OCI-LY7 (cell line): Measurements from ENCODE around the gene MPV17. TPM values are rescaled to one million over a fixed set of nuclear protein-coding genes. Genes with fewer than 3 reads are reported as not detected.
A peak's percentile ranks its signal among the peaks of the same experiment; 100 is the strongest.

ENCODE experiments used
- BruUV-seq: library from RNA; stranded (reverse); fragments of 400-500 nt; replicated peaks from 2 replicates; lab custom pipeline; 2021; lab: Mats Ljungman, UMichigan
- CTCF ChIA-PET: fragments of 300-600 bp; sonication (Branson Sonifier 250); formaldehyde crosslinking; loops from one replicate; lab custom pipeline; 2022; ENCODE audit warnings: antibody characterized with exemption; ENCODE audit not compliant: unreplicated experiment; lab: Charles Lee
- POLR2A ChIA-PET: fragments of 300-600 bp; sonication (Branson Sonifier 250); formaldehyde crosslinking; loops from one replicate; lab custom pipeline; 2022; ENCODE audit warnings: antibody characterized with exemption; lab: Charles Lee
- DNase-seq: peaks from one replicate; pipeline ENCODE4 v3.0.0-alpha.2; 2015; ENCODE audit warnings: low spot score
- H2AFZ ChIP-seq: fragments of 200-600 bp; sonication (generic), shearing (Covaris generic); 2 replicates; pipeline ENCODE4 v1.6.1; 2014; ENCODE audit warnings: mild to moderate bottlenecking, antibody characterized with exemption, low read length, moderate library complexity
- H3K27ac ChIP-seq: fragments of 200-600 bp; sonication (generic); 2 replicates; pipeline ENCODE4 v1.5.1; 2014; ENCODE audit warnings: mixed run types, low read depth, mild to moderate bottlenecking, moderate library complexity, low read length, inconsistent platforms; ENCODE audit not compliant: poor library complexity, severe bottlenecking
- H3K36me3 ChIP-seq: fragments of 200-600 bp; sonication (generic); 2 replicates; pipeline ENCODE4 v1.6.1; 2014; ENCODE audit warnings: mild to moderate bottlenecking, antibody characterized with exemption, low read length, moderate library complexity, mixed read lengths; ENCODE audit not compliant: insufficient read depth
- H3K4me1 ChIP-seq: fragments of 200-600 bp; sonication (generic); 2 replicates; pipeline ENCODE4 v1.5.1; 2014; ENCODE audit warnings: mild to moderate bottlenecking, low read length; ENCODE audit not compliant: insufficient read depth, poor library complexity, severe bottlenecking
- H3K4me2 ChIP-seq: fragments of 200-600 bp; sonication (generic); 2 replicates; pipeline ENCODE4 v1.6.1; 2014; ENCODE audit warnings: mild to moderate bottlenecking, low read length
- H3K4me3 ChIP-seq: fragments of 200-600 bp; sonication (generic); 2 replicates; pipeline ENCODE4 v1.5.1; 2014; ENCODE audit warnings: mild to moderate bottlenecking, low read depth, low read length; ENCODE audit not compliant: poor library complexity, severe bottlenecking
- H3K79me2 ChIP-seq: fragments of 200-600 bp; sonication (generic); 2 replicates; pipeline ENCODE4 v1.6.1; 2016; ENCODE audit warnings: low read depth, mild to moderate bottlenecking, low read length, moderate library complexity, mixed read lengths; ENCODE audit not compliant: insufficient read depth
- H3K9me2 ChIP-seq: fragments of 200-600 bp; sonication (generic); 2 replicates; pipeline ENCODE4 v1.6.1; 2016; ENCODE audit warnings: mild to moderate bottlenecking, low read length, mixed read lengths; ENCODE audit not compliant: insufficient read depth
- H3K9me3 ChIP-seq: fragments of 200-600 bp; sonication (generic); 2 replicates; pipeline ENCODE4 v1.6.1; 2014; ENCODE audit warnings: mild to moderate bottlenecking, mixed run types, low read length, mixed read lengths
- H4K20me1 ChIP-seq: fragments of 200-600 bp; sonication (generic); 2 replicates; pipeline ENCODE4 v1.6.1; 2014; ENCODE audit warnings: mild to moderate bottlenecking, antibody characterized with exemption, low read length, moderate library complexity, mixed read lengths; ENCODE audit not compliant: insufficient read depth
- CTCF ChIP-seq: fragments of 200-600 bp; sonication (generic); conservative IDR thresholded peaks from 2 replicates; pipeline ENCODE4 v1.5.1; 2014; ENCODE audit warnings: mild to moderate bottlenecking, antibody characterized with exemption, low read length, moderate library complexity, mixed read lengths
- EZH2phosphoT487 ChIP-seq: fragments of 200-600 bp; sonication (generic); IDR thresholded peaks from 2 replicates; pipeline ENCODE4 v1.6.1; 2018; ENCODE audit warnings: low read depth, borderline replicate concordance, mild to moderate bottlenecking, mixed run types, antibody characterized with exemption, low read length, moderate library complexity, mixed read lengths
- intact Hi-C: fragments of 100-400 bp; cut with micrococcal nuclease; formaldehyde crosslinking; loops from one replicate; pipeline ENCODE4 v1.10.0; 2022; ENCODE audit not compliant: unreplicated experiment
- total RNA-seq, 2 experiments: library from RNA; depleted of rRNA in 1 of 2; stranded (reverse); fragments of >200 nt in 1 of 2; shearing (Covaris generic) in 1 of 2; gene quantifications; 2 replicates each; pipeline ENCODE4 v1.2.3, GENCODE V29; 2014 to 2022

MPV17 gene
- total RNA-seq, 2 experiments from 2014 or later, result 63.9 to 109 TPM

GRCh38 chr2:27313882-27314645 is 8.8 kb downstream of the MPV17 start:
- Histone ChIP-seq H3K36me3 (peaks cover 6% of the 10 kb centered on the region), H3K79me2 (no peaks in the 10 kb centered on the region), H4K20me1 (no peaks in the 10 kb centered on the region), H3K9me2 (no peaks in the 10 kb centered on the region), H2AFZ (no peak overlapping the region), H3K4me1 (no peaks in the 10 kb centered on the region), H3K4me3 (no peak overlapping the region), H3K27ac (no peak overlapping the region), H3K4me2 (no peak overlapping the region), H3K9me3 (no peaks in the 10 kb centered on the region)
- intact Hi-C loops, result no loop called here
- CTCF ChIA-PET, result no interaction called here
- POLR2A ChIA-PET, result interaction anchor here (0.6 kb wide), 1 partner anchor 32 kb away, joined by 3 read pairs; the partner anchor contains the start of gene TRIM54
- no peak for DNase-seq
- BruUV-seq, result no TSS peak
- no peak for TF ChIP-seq CTCF

- peaks cover 6% of the 10 kb centered on the region for H3K36me3 ChIP-seq
- H3K9me2 ChIP-seq, result no peaks in the 10 kb centered on the region
- CTCF ChIA-PET, result no interaction called here
- POLR2A ChIA-PET, result no interaction called here
- H3K27ac ChIP-seq, result no peak overlapping the region
- no peaks in the 10 kb centered on the region for H3K79me2 ChIP-seq
- H3K4me2 ChIP-seq, result no peak overlapping the region
- no peaks in the 10 kb centered on the region for H3K4me1 ChIP-seq
- no peak overlapping the region for H3K4me3 ChIP-seq
- TF ChIP-seq CTCF (no peak), EZH2phosphoT487 (no peak)
- no peak overlapping the region for H2AFZ ChIP-seq
- BruUV-seq, result no TSS peak
- intact Hi-C loops, result no loop called here
- no peaks in the 10 kb centered on the region for H3K9me3 ChIP-seq
- H4K20me1 ChIP-seq, result no peaks in the 10 kb centered on the region
- DNase-seq, result no peak
Measured at GRCh38 chr2:27312152-27312551, 10.7 kb downstream of the MPV17 start.

- TF ChIP-seq CTCF (no peak), EZH2phosphoT487 (no peak)
- intact Hi-C loops, result no loop called here
- no peaks in the 10 kb centered on the region for H3K9me3 ChIP-seq
- no peak overlapping the region for H3K4me2 ChIP-seq
- no peaks in the 10 kb centered on the region for H3K4me1 ChIP-seq
- POLR2A ChIA-PET, result no interaction called here
- H3K27ac ChIP-seq, result no peak overlapping the region
- TSS peak; percentile 76 for BruUV-seq
- H4K20me1 ChIP-seq, result no peaks in the 10 kb centered on the region
- no peak overlapping the region for H3K4me3 ChIP-seq
- H3K79me2 ChIP-seq, result no peaks in the 10 kb centered on the region
- no peak overlapping the region for H2AFZ ChIP-seq
- H3K36me3 ChIP-seq, result peaks cover 6% of the 10 kb centered on the region
- CTCF ChIA-PET, result no interaction called here
- no peak for DNase-seq
- H3K9me2 ChIP-seq, result no peaks in the 10 kb centered on the region
Measured at GRCh38 chr2:27309651-27310050, 13.2 kb downstream of the MPV17 start.
